Prostate gland (tissue), 2 donors: Measurements from ENCODE around the gene TIMP2.

Experiments used
- CTCF ChIP-seq, 4 experiments: fragments of 200-600 bp in 2 of 4; fragments of 450-650 bp in 2 of 4; sonication (generic) in 2 of 4; IDR thresholded peaks; 1 replicate in 3 of 4; 2 replicates in 1 of 4; pipeline ENCODE4 v1.5.1; 2016 to 2019; ENCODE audit warnings: antibody characterized with exemption in 4 of 4, mild to moderate bottlenecking in 2 of 4, moderate library complexity in 2 of 4
- POLR2A ChIP-seq: fragments of 450-650 bp; IDR thresholded peaks from one replicate; pipeline ENCODE4 v1.6.1; 2016; ENCODE audit warnings: antibody characterized with exemption, mild to moderate bottlenecking
- POLR2AphosphoS5 ChIP-seq: sonication (generic); formaldehyde crosslinking; IDR thresholded peaks from one replicate; pipeline ENCODE4 v1.6.1; 2017; ENCODE audit warnings: antibody characterized with exemption

GRCh38 chr17:78815696-78816095 lies 109.5 kb downstream of the TIMP2 start:
- TF ChIP-seq CTCF (IDR thresholded peaks at IDR 0.05) (no peak), POLR2A (no peak), POLR2AphosphoS5 (no peak)
